ENCODE data around the gene MBD6.
A peak's percentile ranks its signal among the peaks of the same experiment; 100 is the strongest.
"Not testable (repeated sequence)": the region's sequence is repeated elsewhere in the genome, so short reads cannot be mapped to it uniquely, and the experiment has no call there.

The MBD6 gene

DNA sequence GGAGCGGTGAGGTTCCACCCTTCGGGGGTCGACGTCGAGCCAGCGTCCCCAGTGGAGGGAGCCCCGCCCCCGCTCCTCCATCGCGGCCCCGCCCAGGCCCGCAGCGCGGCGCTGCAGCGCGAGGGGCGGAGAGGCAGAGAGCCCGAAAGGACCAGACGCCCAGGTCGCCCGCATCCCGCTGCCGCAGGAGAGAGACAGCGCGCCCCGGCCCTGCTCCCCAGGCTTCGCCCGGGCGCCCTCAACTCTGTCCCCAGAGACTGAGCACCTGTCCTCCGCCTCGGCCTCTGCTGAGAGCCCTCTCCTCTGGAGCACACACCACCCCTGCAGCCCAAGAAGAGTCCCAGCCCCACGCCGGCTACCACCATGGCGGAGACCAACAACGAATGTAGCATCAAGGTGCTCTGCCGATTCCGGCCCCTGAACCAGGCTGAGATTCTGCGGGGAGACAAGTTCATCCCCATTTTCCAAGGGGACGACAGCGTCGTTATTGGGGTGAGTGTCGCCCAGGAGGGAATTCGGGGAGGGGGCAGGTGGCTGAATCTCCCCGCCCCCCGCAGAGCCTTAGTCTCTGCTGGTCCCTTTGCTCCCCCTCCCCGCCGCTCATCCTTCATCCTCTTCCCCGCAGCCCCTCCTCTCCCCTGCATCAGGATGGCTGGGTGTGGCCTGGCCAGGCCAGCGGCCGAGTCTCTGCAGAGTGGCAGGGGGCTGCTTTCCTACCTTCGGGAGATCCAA, 27.5 kb downstream of the MBD6 start, which contains the start of gene KIF5A:
Gene KIF5A, plus strand, starts transcription at position 136 of the 732 bp plus-strand sequence. Its CDS starts 228 bp downstream, at position 364.
- peak in 1 of 2 experiments; percentile 62 for DNase-seq

- DNase-seq, result no peak
Measured at GRCh38 chr12:57550641-57551549, 28.3 kb downstream of the MBD6 start.

- DNase-seq, result no peak
Measured at GRCh38 chr12:57551637-57552305, 29.1 kb downstream of the MBD6 start.

- DNase-seq, result no peak
Measured at GRCh38 chr12:57552306-57552651, 29.7 kb downstream of the MBD6 start.

- DNase-seq, result no peak
Measured at GRCh38 chr12:57552835-57553313, 30.2 kb downstream of the MBD6 start.

- DNase-seq, result no peak
Measured at GRCh38 chr12:57553343-57554202, 30.9 kb downstream of the MBD6 start.

DNA sequence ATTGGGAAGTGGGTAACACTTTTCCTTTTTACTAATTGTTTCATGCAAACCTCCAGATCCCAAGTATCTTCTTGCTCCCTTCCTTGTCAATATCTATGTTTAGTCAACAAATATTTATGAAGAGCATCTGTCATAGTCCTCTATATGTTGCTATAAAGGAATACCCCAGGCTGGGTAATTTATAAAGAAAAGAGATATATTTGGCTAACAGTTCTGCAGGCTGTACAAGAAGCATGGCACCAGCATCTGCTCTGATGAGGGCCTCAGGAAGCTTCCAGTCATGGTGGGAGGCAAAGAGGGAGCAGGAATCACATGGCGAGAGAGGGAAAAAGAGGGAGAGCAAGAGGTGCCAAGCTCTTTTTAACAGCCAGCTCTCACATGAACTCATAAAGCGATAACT, 31.8 kb downstream of the MBD6 start:
- no peak for DNase-seq

DNA sequence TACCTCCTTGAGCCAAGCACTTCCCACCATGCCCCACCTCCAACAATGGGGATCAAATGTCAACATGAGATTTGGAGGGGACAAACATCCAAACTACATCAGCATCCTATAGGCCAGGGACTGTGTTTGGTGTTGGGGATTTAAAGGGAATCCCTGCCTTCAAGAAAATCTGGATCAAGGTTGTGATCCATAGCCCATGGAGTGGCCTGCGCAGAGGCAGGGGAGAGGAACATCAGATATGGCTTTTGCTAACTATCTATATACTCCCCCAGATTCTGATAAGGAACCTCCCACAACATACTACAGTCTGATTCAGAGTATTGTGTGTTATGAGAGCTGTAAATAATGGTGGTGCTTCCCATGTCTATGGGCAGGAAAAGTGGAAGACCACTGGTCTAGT, 32.3 kb downstream of the MBD6 start:
- DNase-seq, result no peak

DNA sequence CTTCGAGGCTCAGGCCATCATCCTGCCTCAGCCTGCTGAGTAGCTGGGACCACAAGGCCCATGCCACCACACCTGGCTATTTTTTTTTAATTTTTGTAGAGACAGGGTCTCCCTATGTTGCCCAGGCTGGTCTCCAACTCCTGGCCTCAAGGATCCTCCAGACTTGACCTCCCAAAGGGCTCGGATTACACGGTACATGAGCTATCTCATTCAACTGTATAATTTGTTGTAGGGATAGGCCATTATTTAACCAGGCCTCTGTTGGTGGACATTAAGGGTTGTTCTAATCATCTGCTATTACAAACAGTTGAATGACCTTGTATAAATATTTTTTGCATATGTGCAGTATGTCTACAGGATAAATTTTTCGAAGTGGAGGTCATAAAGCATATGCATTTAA, 36.2 kb downstream of the MBD6 start:
- no peak for DNase-seq

- no peak for DNase-seq
Measured at GRCh38 chr12:57560516-57560915, 37.9 kb downstream of the MBD6 start.

DNA sequence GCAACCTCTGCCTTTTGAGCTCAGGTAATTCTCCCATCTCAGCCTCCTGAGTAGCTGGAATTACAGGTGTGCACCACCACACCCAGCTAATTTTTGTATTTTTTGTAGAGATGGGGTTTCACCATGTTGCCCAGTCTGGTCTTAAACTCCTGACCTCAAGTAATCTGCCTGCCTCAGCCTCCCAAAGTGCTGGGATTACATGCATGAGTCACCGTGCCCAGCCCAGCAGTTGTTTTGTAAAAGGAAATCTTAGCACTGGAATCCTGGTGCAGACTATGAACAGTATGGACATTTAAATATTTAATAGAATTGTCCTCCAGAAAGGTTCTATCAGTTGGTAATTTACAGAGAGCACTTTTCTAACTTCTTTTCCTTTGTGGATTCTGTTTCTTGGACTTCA, 38.5 kb downstream of the MBD6 start:
- not testable (repeated sequence) for DNase-seq

- no peak for DNase-seq
Measured at GRCh38 chr12:57563358-57563757, 40.7 kb downstream of the MBD6 start.

GRCh38 chr12:57564178-57564740, 41.6 kb downstream of the MBD6 start:
- no peak for DNase-seq

GRCh38 chr12:57568838-57569237, 46.2 kb downstream of the MBD6 start:
- DNase-seq, result no peak

- no peak for DNase-seq
Measured at GRCh38 chr12:57569858-57570257, 47.2 kb downstream of the MBD6 start.

GRCh38 chr12:57570438-57570837, 47.8 kb downstream of the MBD6 start:
- DNase-seq, result not testable (repeated sequence)

DNA sequence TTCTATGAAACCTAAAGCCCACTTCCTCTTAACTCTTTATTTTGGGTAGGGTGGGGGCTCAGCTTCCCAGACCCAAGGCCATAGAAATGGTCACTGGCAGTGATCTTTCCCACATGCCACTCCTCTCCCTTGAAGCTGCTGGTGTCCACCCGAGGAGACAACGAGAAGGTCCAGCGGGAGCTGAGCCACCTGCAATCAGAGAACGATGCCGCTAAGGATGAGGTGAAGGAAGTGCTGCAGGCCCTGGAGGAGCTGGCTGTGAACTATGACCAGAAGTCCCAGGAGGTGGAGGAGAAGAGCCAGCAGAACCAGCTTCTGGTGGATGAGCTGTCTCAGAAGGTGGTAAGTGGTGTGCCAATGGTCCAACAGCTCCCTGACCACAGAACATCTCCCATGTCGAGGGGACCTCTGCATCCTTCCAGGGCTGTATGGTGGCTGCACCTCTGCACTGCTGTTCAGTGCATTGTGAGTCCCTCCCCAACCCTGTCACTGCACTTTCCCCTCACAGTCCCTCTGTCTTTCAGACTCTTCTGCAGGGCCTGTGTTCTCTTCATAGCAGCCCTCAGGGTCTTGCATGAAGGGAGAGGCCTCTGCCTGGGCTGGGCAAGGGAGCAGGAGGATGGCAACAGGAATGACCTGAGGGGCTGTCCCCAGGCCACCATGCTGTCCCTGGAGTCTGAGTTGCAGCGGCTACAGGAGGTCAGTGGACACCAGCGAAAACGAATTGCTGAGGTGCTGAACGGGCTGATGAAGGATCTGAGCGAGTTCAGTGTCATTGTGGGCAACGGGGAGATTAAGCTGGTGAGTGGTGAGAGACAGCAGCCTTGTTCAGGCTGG, 49.5 kb downstream of the MBD6 start:
- DNase-seq, result no peak

DNA sequence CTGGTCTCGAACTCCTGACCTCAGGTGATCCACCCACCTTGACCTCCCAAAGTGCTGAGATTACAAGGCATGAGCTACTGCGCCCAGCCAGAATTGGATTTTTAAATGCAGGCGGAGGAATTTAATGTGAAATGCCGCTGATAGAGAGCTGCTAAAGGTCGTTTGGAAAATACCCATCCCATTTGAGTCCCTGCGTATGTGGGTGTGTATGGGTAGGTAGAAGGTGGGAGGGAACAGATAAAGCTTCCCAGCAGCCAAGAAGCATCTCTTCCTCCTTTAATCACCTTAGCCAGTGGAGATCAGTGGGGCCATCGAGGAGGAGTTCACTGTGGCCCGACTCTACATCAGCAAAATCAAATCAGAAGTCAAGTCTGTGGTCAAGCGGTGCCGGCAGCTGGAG, 52.2 kb downstream of the MBD6 start:
- no peak for DNase-seq

GRCh38 chr12:57575771-57576612, 53.4 kb downstream of the MBD6 start:
- no peak for DNase-seq

DNA sequence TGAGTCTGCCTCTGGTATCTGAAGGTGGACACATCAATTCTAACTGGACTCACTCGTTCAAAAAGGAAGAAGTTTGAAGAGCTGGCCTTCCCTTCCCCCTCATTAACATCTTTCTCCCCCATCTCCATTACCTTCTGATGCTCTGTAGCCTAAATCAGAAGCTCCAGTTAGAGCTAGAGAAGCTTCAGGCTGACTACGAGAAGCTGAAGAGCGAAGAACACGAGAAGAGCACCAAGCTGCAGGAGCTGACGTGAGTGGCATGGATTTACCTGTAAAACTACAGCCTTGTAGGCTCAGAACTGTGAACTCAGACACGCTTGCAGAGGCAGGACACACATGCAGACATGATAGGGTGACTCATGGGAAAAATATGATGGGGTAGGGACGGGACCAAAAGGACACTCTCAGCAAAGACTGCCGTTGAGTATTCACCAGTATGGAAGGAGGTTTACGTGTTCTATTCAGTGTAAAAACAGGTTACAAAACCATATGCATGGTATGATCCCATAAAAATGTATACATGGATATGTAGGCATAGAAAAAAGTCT, 54.1 kb downstream of the MBD6 start:
- DNase-seq, result no peak

Data from NCI-H446 (cell line).